Fibroblast of villous mesenchyme (primary cell): ENCODE results near the gene SCN3A. TPM values are rescaled to one million over a fixed set of nuclear protein-coding genes. Genes with fewer than 3 reads are reported as not detected.

Experiments
- DNase-seq: peaks from one replicate; pipeline ENCODE4 v3.0.0-alpha.2; 2010; ENCODE audit warnings: low read depth
- H3K4me3 ChIP-seq: 2 replicates; pipeline ENCODE4 v1.5.1; 2011; ENCODE audit warnings: low read depth, mild to moderate bottlenecking, low read length
- CTCF ChIP-seq: IDR thresholded peaks from 2 replicates; pipeline ENCODE4 v1.5.1; 2012; ENCODE audit warnings: low read depth, mild to moderate bottlenecking, low read length; ENCODE audit not compliant: insufficient read depth
- total RNA-seq: library from RNA; depleted of rRNA; stranded (reverse); fragments of >200 nt; gene quantifications from 2 replicates; pipeline ENCODE4 v1.2.3, GENCODE V29; 2012

Gene SCN3A
- total RNA-seq, 1 donor: not detected

- TF ChIP-seq CTCF: no peak
- DNase-seq: no peak
- H3K4me3 ChIP-seq: no peak overlapping the region
Measured at GRCh38 chr2:165193178-165193777, 10.6 kb downstream of the SCN3A start.

GRCh38 chr2:165192729-165193128 is 11.1 kb downstream of the SCN3A start:
- H3K4me3 ChIP-seq: no peak overlapping the region
- no peak for TF ChIP-seq CTCF
- DNase-seq: no peak

DNA sequence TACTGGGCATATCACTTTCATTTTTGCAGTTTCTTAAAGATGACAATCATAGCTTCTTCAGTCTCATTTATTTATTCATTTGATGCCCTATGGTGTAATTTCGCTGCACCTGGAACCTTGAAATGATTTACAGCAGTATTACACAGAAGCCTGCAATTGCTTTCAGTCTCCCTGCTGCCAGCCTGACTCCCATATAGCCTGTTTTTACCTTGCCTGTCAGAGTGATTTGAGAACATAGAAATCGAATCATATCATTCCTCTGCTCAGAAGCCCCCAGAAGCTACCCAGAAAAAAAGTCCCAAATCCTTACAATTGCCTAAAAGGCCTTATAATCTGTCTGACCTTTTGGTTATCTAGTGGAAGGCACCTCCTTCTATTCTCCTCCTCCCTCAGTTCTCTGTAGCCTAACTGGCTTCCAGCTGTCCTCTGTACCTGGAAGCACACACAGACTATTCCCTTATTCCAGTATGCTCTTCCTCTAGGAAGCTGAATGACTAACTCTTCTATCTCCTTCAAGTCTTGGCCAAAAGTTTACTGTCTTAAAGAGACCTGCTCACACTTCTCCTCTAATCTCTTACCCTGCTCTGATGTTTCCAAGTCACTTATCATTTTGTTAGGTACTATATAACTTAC is 12.6 kb downstream of the SCN3A start:
- no peak overlapping the region for H3K4me3 ChIP-seq
- no peak for DNase-seq
- TF ChIP-seq CTCF: no peak

DNA sequence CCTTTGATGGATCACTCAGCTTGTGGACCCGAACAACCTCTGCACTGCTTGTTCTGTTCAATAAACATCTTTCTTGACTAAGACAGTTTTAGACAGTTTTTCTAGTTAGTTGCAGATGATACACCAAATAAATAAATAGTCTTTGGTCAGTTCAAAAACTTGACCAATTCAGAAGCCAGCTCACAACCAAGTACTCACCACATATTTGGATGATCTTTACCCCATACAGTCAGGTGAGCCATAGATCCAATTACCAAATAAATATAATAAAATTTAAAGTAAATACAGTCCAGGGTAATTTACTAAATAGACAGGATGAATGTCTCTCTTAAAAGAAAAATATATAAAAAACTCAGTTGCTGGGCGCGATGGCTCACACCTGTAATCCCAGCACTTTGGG is 18.2 kb downstream of the SCN3A start:
- no peak overlapping the region for H3K4me3 ChIP-seq
- DNase-seq: no peak
- TF ChIP-seq CTCF: no peak

GRCh38 chr2:165182029-165182428 is 21.8 kb downstream of the SCN3A start:
- TF ChIP-seq CTCF: no peak
- H3K4me3 ChIP-seq: no peak overlapping the region
- no peak for DNase-seq

GRCh38 chr2:165176780-165177179 is 27.1 kb downstream of the SCN3A start:
- no peak for DNase-seq
- H3K4me3 ChIP-seq: no peak overlapping the region
- no peak for TF ChIP-seq CTCF

DNA sequence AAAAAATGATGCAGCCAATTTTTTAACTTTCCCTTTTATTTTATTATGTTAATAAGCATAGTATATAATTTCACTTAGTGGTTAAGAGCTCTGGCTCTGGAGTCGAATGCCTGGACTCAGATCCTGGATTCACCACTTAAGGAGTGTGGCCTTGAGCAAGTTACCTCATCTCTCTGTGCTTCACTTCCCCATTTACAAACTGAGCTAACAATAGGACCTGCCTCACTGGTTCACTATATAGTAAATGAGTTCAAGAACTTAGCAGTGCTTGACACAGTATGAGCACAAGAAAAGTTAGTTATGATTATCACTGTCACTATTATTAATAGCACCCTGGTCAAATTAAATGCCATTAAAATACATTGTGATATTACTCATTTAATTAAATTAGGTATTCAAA is 30.6 kb downstream of the SCN3A start:
- H3K4me3 ChIP-seq: no peak overlapping the region
- TF ChIP-seq CTCF: no peak
- DNase-seq: no peak
